GM19372 (cell line): ENCODE results near the gene SMURF2.
"Not testable (repeated sequence)": the region's sequence is repeated elsewhere in the genome, so short reads cannot be mapped to it uniquely, and the experiment has no call there.

Experiments used
- ATAC-seq: cut with Tn5 transposase; IDR thresholded peaks from one replicate; pipeline ENCODE4 v1.9.1; 2021; ENCODE audit warnings: mild to moderate bottlenecking, low read depth, moderate library complexity; ENCODE audit not compliant: unreplicated experiment

Gene SMURF2

GRCh38 chr17:64667807-64668721 lies 6.0 kb upstream of the SMURF2 start:
- not testable (repeated sequence) for ATAC-seq

DNA sequence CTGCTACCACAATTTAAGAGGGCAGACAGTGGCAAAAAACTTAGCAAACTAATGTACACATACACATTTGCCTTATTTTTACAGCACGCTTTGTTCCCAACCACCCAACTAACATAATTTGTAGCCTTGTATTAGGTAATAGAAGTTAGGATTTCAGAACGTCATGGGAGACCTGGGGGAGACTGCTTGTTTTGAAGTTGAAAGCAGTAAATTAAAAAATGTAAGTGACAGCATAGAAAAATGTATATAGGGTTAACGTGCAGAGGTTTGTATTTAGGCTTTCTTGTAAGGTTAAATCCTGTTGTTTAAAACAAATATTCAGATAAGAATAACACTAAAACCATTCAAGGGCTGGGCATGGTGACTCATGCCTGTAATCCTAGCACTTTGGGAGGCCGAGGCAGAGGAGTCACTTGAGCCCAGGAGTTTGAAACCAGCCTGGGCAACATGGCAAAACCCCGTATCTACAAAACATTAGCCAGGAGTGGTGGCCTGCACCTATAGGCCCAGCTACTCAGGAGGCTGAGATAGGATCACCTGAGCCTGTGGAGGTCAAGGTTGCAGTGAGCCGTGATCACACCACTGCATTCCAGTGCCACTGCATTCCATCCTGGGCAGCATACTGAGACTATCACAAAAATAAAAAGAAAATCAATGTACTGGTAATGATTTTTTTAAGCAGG lies 2.3 kb upstream of the SMURF2 start:
- not testable (repeated sequence) for ATAC-seq

GRCh38 chr17:64663836-64664235 lies 1.7 kb upstream of the SMURF2 start:
- ATAC-seq: not testable (repeated sequence)

- ATAC-seq: no peak
Measured at GRCh38 chr17:64662774-64663367, 764 bp upstream of the SMURF2 start.

GRCh38 chr17:64661726-64661975 lies 456 bp downstream of the SMURF2 start:
- ATAC-seq: peak; percentile 38

DNA sequence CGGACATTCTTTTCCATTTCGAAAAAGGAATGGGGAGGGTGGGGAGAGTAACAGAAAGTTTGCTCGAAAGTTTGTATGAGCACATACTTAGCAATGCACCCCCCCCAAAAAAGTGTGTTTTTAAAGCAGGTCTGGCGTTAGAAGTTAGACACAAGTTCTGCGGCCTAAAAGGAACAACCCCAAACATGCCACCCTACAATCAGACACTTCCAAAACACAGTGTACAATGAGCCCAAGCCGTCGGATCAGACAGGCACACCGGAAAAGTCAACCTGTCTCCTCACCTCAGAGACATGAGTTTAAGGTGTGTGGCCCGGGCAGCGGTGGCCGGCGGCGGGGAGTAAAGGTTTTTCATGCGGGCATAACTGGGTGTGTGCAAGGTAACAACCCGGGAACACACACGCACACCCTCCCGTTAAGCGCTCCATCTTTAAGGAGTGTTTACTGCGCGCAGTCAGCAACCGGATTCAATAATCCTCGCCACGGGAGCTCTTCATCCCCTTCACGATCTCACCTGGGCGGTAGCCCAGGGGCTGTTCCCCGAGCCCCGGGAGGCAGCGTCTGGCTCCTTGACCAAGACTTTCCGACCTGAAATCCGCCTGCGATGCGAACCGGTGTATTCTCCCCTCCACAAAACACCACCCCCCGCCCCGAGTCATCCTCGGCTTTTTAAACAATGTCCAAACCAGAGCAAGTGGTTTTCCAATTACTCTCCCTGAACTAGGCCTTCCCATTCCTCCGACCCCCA lies 955 bp downstream of the SMURF2 start:
- ATAC-seq: peak; percentile 2

- not testable (repeated sequence) for ATAC-seq
Measured at GRCh38 chr17:64660195-64660977, 1.7 kb downstream of the SMURF2 start.

DNA sequence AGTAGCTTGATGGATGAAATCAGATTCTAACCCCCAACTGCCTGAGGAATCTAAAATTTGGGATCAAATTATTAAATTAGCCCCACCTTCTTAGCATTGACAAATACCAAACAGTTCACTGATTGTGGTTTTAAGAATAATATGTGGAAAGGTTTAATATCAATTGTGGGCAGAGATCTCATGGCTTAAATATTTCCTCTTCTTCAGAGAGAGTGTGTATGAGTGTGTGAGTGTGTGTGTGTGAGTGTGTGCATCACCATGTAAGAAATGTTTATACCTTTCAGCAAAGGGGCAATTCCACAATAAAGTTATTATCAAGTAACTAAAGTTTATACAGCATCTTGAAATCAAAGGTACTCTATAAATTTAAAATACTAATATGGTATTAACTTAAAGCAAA lies 3.2 kb downstream of the SMURF2 start:
- no peak for ATAC-seq

GRCh38 chr17:64657610-64658125 lies 4.4 kb downstream of the SMURF2 start:
- ATAC-seq: no peak

GRCh38 chr17:64655704-64656103 lies 6.4 kb downstream of the SMURF2 start:
- ATAC-seq: no peak

DNA sequence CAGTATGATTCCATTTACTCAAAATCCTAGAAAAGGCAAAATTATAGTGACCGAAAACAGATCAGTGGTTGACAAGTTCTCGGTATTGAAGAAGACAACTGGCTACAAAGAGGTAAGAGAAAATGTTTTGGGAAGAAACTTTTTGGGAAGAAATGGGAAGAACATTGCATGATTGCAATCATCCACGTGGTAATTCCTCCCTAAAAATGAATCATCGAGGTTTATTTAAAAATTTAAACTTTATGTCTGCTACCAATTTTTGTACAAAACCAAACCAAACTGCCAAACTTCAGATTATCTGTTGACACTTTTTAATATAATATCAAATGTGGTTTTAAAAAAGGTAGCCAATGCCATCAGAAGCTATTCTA lies 8.1 kb downstream of the SMURF2 start:
- ATAC-seq: no peak

DNA sequence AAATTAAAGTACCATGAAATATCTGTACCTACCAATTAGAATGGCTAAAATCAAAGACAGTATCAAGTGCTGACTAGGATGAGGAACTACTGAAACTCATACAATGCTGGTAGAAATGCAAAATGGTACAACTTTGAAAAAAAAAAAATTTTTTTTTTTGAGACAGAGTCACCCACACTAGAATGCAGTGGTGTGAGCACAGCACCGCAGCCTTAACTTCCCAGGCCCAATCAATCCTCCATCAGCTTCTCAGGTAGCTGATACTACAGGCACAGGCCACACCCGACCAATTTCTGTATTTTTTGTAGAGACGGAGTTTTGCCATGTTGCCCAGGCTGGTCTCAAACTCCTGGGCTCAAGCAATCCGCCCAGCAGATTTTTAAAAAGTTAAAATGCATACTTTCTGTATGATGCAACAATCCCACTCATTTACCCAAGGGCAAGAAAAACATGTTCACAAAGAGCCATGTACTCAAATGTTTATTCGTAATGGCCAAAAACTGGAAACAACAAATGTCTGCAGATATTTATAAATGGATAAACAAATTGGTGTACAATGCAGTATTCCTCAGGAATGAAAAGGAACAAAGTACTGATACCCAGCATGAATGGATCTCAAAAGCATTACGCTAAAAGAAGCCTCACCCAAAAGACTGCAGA lies 8.7 kb downstream of the SMURF2 start:
- ATAC-seq: no peak

DNA sequence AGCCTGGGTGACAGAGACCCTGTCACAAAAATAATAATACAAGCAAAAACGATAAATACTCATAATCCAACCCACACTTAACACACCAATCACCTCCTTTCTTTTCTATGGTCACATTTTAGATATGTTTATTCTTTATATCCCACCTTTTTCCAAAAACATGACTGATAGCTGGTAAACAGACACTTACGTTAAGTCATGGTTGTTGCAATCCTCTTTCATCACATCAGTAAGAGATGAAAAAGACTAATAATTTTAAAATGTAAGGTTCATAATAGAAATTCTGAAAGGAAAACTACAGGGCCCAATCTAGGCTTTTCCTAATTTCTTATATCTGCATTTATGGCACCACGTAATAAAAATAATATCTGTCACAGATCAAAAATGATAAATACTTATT lies 10.2 kb downstream of the SMURF2 start:
- no peak for ATAC-seq

GRCh38 chr17:64648234-64648633 lies 13.9 kb downstream of the SMURF2 start:
- no peak for ATAC-seq

DNA sequence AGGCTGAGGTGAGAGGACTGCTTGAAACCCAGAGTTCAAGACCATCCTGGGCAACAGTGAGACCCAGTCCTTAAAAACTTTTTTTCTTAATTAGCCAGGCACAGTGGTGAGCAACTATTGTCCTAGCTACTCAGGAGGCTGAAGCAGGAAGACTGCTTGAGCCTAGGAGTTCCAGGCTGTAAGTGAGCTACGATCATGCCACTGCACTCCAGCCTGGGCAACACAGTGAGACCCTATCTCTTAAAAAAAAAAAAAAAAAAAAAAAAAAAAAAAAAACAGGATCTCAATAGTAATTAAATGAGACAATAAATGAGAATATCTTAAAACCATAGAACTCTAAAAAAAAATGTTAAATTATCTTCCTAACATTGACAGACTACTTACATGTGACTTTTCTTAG lies 14.3 kb downstream of the SMURF2 start:
- ATAC-seq: no peak

DNA sequence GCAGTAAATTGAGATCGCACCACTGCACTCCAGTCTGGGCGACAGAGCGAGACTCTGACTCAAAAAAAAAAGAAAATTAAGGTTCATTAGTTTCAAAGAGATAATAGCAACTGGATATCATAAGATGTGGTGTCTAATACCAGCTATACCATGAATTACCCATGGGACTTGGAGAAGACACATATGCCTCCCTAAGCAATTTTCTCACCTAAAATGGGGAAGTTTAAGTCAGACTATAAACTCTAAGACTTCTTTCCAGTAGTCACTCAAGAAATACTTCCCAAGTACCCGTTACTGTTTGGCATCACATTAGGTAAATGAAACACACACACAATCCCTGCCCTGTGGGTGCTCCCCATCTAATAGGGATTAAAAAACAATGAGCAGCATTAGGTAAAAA lies 22.6 kb downstream of the SMURF2 start:
- no peak for ATAC-seq

DNA sequence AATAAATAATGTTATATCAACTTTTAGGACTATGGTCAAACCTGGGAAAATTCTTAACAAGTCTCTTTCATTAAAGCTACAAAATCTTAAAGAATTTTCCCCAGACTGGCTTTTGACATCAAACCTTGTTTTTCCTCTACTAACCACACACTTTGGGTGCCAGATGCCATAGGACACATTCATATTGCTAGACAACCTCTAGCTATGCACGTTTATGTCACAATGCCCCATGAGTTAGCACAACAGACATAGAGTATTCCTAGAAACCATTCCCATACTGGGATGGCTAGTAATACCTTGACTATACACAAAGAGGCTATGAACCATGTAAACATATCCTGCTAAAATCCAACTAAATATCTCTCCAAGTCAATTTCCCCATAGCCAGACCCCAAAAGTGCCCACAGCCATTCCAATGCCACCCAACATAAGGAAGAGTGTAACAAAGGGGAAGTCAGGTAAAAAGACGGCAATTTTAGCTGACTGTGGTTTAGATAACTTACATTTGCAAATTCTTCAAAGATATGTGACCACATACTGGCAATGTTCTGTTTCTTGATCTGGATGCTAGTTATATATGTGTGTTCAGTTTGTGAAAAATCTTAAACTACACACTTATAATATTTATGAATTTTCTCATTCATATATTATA lies 23.4 kb downstream of the SMURF2 start:
- no peak for ATAC-seq

GRCh38 chr17:64635647-64636305 lies 26.3 kb downstream of the SMURF2 start:
- ATAC-seq: peak; percentile 69

DNA sequence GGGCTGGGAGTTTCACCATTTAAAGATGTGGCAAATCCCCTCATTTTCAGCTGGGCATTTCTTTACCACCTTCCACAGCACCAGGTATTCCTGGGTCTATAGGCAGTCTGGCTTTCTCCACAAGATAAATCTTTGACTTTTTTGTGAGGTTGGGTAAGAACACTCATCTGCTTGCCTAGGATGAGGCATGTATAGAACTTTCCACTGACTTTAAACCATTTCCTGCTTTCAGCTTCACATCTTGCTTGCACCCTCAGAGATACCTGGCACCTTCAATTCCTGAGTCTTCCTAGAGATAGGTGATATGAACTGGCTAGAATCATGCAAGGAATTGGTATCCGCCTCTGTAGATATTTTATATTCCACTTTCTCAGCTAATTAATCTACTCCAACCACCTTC lies 27.9 kb downstream of the SMURF2 start:
- ATAC-seq: no peak
